T-helper 17 cell (primary cell): ENCODE results near the gene RNASET2. TPM values are rescaled to one million over a fixed set of nuclear protein-coding genes. Genes with fewer than 3 reads are reported as not detected.
"Not testable (repeated sequence)": the region's sequence is repeated elsewhere in the genome, so short reads cannot be mapped to it uniquely, and the experiment has no call there.

ENCODE experiments used
- ATAC-seq: fragments of 150-1000 bp; cut with Tn5 transposase; 2 replicates; pipeline ENCODE4 v1.10.0; 2021; ENCODE audit warnings: mild to moderate bottlenecking, moderate library complexity
- DNase-seq, 3 donors: peaks; one replicate each; pipeline versions ENCODE4 v3.0.0 to v3.0.0-alpha.2; 2020 to 2021
- H3K9me3 ChIP-seq: one replicate; pipeline ENCODE4 v1.7.0; 2013; ENCODE audit warnings: low read length, mild to moderate bottlenecking; ENCODE audit not compliant: control insufficient read depth, poor library complexity, severe bottlenecking
- H3K27ac Mint-ChIP-seq: one replicate; pipeline ENCODE4 v1.8.0; 2022; ENCODE audit warnings: mild to moderate bottlenecking, moderate library complexity, mixed read lengths
- H3K27me3 Mint-ChIP-seq: one replicate; pipeline ENCODE4 v1.8.0; 2022; ENCODE audit warnings: mixed read lengths
- H3K36me3 Mint-ChIP-seq: one replicate; pipeline ENCODE4 v1.8.0; 2022; ENCODE audit warnings: low read depth, mixed read lengths
- H3K4me1 Mint-ChIP-seq: one replicate; pipeline ENCODE4 v1.8.0; 2022; ENCODE audit warnings: mild to moderate bottlenecking, mixed read lengths
- H3K4me3 Mint-ChIP-seq: one replicate; pipeline ENCODE4 v1.8.0; 2022; ENCODE audit warnings: mild to moderate bottlenecking, moderate library complexity, mixed read lengths
- total RNA-seq, 4 donors: library from RNA in 2 of 4; stranded (reverse) in 2 of 4; gene quantifications; one replicate each; pipeline ENCODE4 v1.2.3 and lab custom pipeline; 2022 to 2026

The RNASET2 gene
- total RNA-seq, 2 donors from 2014 or later: 245 to 340 TPM

GRCh38 chr6:166886773-166887172 is 69.6 kb downstream of the RNASET2 start:
- not testable (repeated sequence) for H3K27me3 Mint-ChIP-seq, ATAC-seq

DNA sequence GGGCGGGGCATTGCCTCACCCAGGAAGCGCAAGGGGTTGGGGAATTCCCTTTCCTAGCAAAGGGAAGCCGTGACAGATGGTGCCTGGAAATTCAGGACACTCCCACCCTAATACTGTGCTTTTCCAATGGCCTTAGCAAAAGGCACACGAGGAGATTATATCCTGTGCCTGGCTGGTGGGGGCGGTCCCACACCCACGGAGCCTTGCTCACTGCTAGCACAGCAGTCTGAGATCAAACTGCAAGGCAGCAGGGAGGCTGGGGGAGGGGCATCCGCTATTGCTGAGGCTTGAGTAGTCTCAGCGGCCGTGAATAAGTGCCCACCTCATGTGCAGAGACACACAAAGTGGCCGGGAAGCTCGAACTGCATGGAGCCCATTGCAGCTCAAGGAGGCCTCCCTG is 71.4 kb downstream of the RNASET2 start:
- not testable (repeated sequence) for ATAC-seq, H3K36me3 Mint-ChIP-seq, H3K27me3 Mint-ChIP-seq, H3K4me1 Mint-ChIP-seq, H3K9me3 ChIP-seq, DNase-seq, H3K4me3 Mint-ChIP-seq, H3K27ac Mint-ChIP-seq

More at GRCh38 chr6:166886773-166887172, 69.6 kb downstream of the RNASET2 start:
- H3K4me3 Mint-ChIP-seq, H3K27ac Mint-ChIP-seq, DNase-seq, H3K4me1 Mint-ChIP-seq, H3K9me3 ChIP-seq, H3K36me3 Mint-ChIP-seq: not testable (repeated sequence)

DNA sequence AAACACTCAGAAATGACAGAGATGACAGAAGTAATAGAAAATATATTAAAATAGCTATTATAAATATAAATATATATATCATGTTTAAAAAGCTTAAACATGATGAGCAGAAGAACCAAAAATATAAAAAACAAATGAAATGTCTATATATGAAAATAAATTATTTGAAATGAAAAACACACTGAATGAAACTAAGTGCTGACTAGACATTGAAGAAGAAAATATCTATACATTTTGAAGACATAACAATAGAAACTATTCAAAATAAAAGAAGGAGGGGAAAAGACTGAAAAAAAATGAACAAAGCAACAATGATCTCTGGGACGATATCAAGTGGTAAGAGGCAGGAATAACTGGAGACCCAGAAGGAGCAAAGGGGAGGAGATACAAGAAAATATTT is 76.8 kb downstream of the RNASET2 start:
- Mint-ChIP-seq H3K4me1 (peaks cover 5% of the 10 kb centered on the region), H3K36me3 (peaks cover 8% of the 10 kb centered on the region), H3K27me3 (no peaks in the 10 kb centered on the region), H3K4me3 (no peak overlapping the region), H3K27ac (no peak overlapping the region)
- DNase-seq (no peak), ATAC-seq (no peak)
- H3K9me3 ChIP-seq: peaks cover 3% of the 10 kb centered on the region

Other genes with a start within 250 kb of the RNASET2 start
- 10 to 100 TPM; 19.8 to 24.0 TPM for gene CEP43, start 42.8 kb upstream of the RNASET2 start, total RNA-seq
- gene CCR6, start 166.5 kb upstream of the RNASET2 start, total RNA-seq: 10 to 100 TPM; 57.4 to 60.5 TPM
- not detected for gene GPR31, start 201.4 kb upstream of the RNASET2 start, total RNA-seq